UCSD-AML1 (cell line): ENCODE results near the gene LOXL1.
"Not testable (repeated sequence)": the region's sequence is repeated elsewhere in the genome, so short reads cannot be mapped to it uniquely, and the experiment has no call there.

Source experiments
- DNase-seq: peaks from one replicate; lab custom pipeline; 2025; ENCODE audit not compliant: unreplicated experiment; lab: John Stamatoyannopoulos, UW

Gene LOXL1

GRCh38 chr15:73952171-73952912 lies 26.1 kb downstream of the LOXL1 start:
- no peak for DNase-seq

DNA sequence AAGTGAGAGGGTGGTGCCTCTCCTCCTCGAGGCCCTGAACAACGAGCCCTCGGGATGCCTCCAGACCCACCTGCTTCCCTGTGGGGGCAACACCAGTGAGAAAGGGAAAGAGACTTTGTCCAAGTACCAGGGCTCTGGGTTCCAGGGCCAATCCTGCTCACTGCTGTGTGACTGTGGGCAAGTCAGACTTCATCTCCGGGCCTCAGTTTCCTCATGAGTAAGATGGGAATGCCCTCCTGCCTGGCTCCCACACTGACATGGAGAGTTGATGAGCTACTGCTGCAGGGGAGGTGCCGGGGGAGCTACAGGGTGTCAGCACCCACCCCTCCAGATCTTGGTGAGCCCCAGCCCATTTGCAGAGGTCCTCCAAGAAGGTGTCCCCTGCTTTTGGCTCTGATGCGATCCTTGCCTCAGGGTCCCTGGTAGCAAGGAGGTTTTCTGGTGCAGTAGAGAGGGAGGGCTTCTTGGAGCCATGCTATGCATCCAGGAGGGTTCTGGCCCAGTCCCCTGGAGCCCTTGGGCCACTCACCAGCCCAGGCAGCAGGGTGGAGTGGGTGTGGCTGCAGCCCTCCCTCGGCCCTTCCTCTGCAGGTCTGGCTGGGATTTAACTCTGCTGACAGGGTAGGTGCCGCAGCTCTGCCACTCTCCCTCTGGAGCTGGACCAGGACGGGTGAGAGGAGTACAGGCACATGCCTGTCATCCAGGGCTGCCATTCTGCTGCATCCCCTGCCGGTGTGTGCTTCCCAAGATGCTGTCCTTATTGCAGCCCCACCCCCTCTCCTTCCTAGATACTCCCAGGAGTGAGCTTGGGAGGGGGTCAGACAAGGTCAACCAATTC lies 26.9 kb downstream of the LOXL1 start:
- no peak for DNase-seq

GRCh38 chr15:73954188-73955145 lies 28.2 kb downstream of the LOXL1 start:
- DNase-seq, result no peak

- no peak for DNase-seq
These were observed 29.1 kb downstream of the LOXL1 start for GRCh38 chr15:73955326-73955725.

DNA sequence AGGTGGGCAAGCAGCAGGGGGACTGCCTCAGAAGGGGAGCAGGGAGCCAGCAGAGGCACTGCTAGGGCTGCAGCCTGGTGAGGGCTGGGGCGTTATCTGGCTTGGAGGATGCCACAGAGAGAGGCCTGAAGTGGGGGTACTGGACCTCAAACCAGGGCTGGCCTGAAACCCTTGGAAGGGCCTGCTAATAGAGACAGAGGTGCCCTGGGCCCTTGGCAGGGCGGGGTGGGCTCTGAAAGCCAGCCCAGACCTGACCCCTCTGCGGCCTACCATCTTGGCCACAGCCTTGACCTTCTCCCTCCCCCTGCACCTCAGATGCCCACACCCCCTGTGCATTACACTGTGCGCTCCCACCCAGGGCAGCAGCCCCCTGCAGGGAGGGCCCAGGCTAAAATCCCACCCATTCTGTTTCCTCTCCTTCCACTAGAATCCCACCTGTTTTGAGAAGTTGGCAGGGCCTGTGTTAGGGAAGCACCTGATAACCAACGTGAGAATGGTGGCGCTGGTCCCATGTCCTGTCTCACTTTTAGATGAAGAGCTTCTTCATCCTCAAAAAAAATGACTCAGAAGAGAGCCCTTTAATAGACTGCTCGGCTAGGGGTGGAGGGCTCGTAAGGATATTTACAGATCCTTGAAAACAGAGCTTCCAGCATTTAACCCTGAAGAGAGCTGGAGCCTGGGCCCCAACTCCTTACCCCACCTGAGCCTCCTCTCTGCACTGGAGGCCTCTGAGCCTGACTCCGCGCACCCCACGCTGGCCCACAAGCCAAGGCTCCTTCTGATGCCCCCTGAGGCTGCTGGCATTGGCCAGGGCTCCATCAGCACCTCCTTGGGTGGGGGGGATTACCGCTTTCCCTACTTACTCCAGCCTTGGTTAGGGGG lies 29.8 kb downstream of the LOXL1 start:
- DNase-seq, result no peak

- DNase-seq, result peak; percentile 82
These were observed 30.5 kb downstream of the LOXL1 start for GRCh38 chr15:73956743-73957135.

- no peak for DNase-seq
These were observed 31.0 kb downstream of the LOXL1 start for GRCh38 chr15:73957276-73957675.

DNA sequence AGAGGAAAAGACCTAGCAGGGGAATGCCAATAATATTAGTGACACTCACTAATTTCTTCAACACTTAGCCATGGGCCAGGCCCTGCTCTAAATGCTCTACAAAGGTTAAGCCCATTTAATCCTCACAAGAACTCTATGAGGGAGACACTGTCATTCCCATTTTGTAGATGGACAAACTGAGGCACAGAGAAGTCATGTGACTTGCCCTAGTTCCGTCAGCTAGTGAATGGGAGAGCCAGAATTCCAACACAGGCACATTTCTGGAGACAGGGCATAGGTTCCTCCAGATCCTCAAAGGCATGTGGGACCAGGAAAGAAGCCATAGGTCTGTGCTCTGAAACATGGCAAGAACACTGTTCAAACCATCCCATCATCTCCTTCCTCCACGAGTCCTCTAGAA lies 31.5 kb downstream of the LOXL1 start:
- DNase-seq, result no peak

DNA sequence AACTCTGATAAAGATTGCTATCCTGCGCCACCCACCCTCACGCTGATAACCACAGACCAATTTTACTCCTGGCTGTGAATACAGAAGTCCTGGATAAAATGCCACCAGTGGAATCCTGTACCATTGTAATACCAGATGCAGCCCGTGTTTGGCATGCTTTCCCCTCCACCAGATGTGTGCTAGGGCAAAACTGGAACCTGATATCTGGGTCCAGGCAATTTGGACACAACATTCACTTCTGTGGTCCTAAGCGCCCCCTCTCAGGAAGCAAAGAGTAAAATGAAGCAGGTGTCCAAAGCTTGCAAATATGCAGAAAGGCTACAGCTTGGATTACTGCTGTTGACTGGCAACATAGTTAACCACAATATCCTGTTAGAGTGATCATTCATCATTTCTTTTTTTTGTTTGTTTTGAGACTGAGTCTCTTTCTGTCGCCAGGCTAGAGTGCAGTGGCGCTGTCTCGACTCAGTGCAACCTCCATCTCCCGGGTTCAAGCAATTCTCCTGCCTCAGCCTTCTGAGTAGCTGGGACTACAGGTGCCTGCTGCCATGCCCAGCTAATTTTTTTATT lies 32.8 kb downstream of the LOXL1 start:
- DNase-seq, result peak; percentile 64

DNA sequence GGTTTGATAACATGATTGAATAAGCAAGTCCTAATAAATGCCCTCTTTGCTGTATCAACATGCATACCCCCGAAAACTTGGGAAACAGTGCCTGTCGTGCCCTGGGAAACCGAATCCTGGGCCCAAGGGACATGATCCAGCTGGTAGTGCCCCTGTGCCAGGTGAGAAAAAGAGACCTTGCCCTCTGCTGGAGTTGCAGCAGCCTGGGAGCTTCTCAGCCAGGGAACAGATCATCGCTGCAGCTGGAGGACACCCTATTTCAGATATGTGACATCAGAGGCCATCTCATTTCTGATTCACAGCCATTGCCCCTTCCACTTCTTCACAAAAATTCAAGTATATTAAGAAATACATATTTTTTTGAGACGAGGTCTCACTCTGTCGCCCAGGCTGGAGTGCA lies 33.5 kb downstream of the LOXL1 start:
- no peak for DNase-seq

DNA sequence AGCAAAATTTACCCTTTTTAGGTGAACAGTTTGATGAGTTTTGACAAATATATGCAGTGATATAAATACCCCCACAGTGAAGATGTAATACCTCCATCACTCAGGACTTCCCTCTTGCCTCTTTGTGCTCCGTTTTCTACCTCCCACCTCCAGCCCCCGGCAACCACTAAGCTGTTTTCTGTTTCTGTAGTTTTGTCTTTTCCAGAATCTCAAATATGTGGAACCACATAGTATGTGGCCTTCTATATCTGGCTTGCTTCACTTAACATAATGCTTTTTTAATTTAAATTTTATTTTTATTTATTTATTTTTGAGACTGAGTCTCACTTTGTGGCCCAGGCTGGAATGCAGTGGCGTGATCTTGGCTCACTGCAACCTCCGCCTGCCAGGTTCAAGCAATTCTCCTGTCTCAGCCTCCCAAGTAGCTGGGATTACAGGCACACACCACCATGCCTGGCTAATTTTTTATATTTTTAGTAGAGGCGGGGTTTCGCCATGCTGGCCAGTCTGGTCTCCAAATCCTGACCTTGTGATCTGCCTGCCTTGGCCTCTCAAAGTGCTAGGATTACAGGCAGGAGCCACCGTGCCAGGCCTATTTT lies 34.3 kb downstream of the LOXL1 start:
- not testable (repeated sequence) for DNase-seq

- DNase-seq, result no peak
These were observed 36.2 kb downstream of the LOXL1 start for GRCh38 chr15:73962433-73962832.

DNA sequence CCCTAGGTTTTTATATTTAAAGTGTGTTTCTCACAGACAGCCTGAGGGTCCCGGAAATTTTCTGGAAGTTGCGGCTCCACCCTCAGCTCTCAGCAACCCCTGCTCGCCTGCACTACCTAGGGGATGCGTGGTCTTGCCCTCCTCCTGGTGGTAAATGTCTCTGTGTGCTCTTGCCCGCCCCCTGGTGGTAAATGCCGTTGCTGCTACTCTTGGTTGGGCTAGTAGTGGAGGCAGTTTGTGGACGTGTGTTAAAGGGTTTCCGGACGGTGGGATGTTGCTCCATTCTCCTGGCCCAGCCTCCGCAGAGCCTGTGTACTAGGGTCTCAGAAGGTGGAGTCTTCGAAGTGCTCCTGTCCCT lies 38.5 kb downstream of the LOXL1 start:
- peak; percentile 89 for DNase-seq

DNA sequence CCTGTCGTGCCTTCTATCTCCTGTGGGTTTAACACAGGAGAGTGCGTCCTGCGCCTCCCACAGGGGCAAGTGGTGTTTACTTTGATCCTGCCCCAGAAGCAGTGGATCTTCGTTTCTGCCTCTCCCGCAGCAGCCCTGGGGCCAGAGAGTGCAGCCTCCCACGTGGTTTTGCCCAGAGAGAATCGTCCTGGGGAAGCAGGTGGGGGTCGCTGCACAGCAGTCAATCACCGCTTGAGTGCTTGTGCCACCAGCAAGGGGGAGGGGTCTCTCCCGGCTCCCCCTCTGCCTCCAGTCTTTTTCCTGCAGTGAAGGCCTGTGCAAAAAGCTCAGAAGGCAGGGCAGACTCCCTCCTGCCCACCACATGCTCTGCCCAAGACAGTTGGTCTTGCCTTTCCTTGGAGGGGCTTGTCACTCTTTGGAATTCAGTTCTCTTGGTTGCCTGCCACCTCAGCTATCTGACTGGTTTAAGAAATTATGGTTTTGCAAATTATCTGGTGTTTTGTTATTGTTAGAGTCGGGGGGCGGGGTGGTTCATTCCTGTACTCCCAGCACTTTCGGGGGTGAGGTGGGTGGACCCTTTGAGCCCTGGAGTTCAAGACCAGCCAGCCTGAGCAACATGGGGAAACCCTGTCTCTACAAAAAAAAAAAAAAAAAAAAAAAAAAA lies 39.0 kb downstream of the LOXL1 start:
- no peak for DNase-seq

- no peak for DNase-seq
These were observed 39.5 kb downstream of the LOXL1 start for GRCh38 chr15:73965758-73966113.

DNA sequence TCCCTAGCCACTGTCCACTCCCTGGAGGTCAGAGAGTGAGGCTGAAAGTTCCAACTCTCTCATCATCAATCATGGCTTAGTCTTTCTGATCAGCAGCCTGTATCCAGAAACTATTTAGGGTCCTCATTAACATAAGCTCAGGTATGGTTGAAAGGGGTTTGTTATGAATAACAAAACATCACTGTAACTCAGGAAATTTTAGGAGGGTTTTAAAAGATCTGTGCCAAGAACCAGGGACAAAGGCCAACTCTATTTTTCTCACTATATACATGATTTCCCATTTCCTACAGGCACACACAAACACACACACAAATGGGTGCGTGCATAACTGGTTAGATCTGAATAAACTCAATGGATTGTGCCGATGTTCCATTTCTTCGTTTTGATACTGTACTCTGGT lies 42.2 kb downstream of the LOXL1 start:
- no peak for DNase-seq

DNA sequence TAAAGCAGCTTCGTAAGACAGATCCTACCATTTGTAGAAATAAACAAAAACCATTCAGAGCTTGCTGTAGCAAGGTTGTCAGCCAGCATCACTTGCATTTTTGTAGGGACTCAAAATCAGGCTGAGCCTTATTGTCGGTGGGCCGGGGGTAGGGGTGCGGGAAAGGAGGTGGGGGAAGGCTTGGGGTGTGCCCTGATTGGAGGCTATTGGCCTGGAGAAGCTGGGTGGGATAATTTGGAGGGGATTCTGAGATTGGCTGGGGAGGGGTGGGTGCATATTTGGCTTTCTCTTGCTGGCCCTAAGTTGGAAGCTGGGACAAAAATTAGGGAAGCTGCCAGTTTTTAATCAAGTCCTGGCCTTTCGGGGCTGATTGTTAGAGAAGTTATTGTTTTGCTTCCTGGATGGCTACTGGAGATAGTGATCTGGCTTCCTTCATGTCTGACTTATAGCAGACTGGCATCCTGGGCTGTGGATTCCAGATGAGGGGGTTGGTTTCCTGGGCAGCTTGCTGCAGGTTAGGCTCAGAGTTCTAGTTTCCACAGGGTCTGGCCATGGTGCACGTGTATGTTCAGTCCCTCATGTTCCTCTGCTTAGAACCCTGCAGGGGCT lies 43.0 kb downstream of the LOXL1 start:
- no peak for DNase-seq

- peak; percentile 83 for DNase-seq
These were observed 46.9 kb downstream of the LOXL1 start for GRCh38 chr15:73972984-73973682.
